HCT116 (cell line): Measurements from ENCODE around the gene RXRA. TPM values are rescaled to one million over a fixed set of nuclear protein-coding genes. Genes with fewer than 3 reads are reported as not detected.

Experiments used
- ATAC-seq: fragments of 200-7000 bp; cut with Tn5 transposase; 2 replicates; pipeline ENCODE4 v1.9.1; 2020; ENCODE audit warnings: mild to moderate bottlenecking, moderate library complexity
- BruUV-seq: library from RNA; stranded (reverse); fragments of 400-500 nt; replicated peaks from 2 replicates; lab custom pipeline; 2021; lab: Mats Ljungman, UMichigan
- CTCF ChIA-PET: fragments of 300-600 bp; sonication (Branson Sonifier 250); formaldehyde crosslinking; loops from one replicate; lab custom pipeline; 2021; ENCODE audit warnings: antibody characterized with exemption; lab: Charles Lee
- POLR2A ChIA-PET: fragments of 300-600, 350-600 bp; sonication (Branson Sonifier 250); formaldehyde crosslinking; loops from one replicate; lab custom pipeline; 2021; ENCODE audit warnings: antibody characterized with exemption; lab: Charles Lee
- RAD21 ChIA-PET, 2 experiments: fragments of 300-600 bp; sonication (Branson Sonifier 250); formaldehyde crosslinking; loops; one replicate each; lab custom pipeline; 2023; ENCODE audit warnings: low total read pairs in 2 of 2; ENCODE audit not compliant: uncharacterized antibody in 2 of 2, unreplicated experiment in 2 of 2, low non-redundant PET in 1 of 2; lab: Charles Lee
- DNase-seq: peaks from one replicate; pipeline ENCODE4 v3.0.0-alpha.2; 2010; ENCODE audit warnings: low read depth, low spot score
- H2AFZ ChIP-seq: fragments of 200-600 bp; shearing (Covaris generic), sonication (generic); 2 replicates; pipeline ENCODE4 v1.6.1; 2017; ENCODE audit warnings: low read depth, mixed run types, mixed read lengths, antibody characterized with exemption, low read length; ENCODE audit not compliant: poor library complexity, severe bottlenecking
- H3K27ac ChIP-seq: 2 replicates; pipeline ENCODE4 v1.5.1; 2012; ENCODE audit warnings: low read depth, low read length
- H3K27me3 ChIP-seq: fragments of 200-600 bp; sonication (generic); 2 replicates; pipeline ENCODE4 v1.6.1; 2016; ENCODE audit warnings: mixed run types, low read length, mixed read lengths; ENCODE audit not compliant: insufficient read depth
- H3K36me3 ChIP-seq, 2 experiments: fragments of 200-500 bp in 1 of 2; fragments of 200-600 bp in 1 of 2; sonication (Bioruptor generic) in 1 of 2; sonication (generic) in 1 of 2; 2 replicates each; pipeline versions ENCODE4 v1.5.1 to v1.6.1; 2014 to 2016; ENCODE audit warnings: low read length in 2 of 2, inconsistent platforms in 1 of 2, mixed read lengths in 1 of 2, mixed run types in 1 of 2; ENCODE audit not compliant: insufficient read depth in 2 of 2, control insufficient read depth in 1 of 2
- H3K4me1 ChIP-seq, 2 experiments: fragments of 200-600 bp in 1 of 2; sonication (generic) in 1 of 2; 2 replicates each; pipeline versions ENCODE4 v1.5.1 to v1.6.1; 2012 to 2017; ENCODE audit warnings: low read length in 2 of 2, inconsistent platforms in 1 of 2, mild to moderate bottlenecking in 1 of 2, mixed read lengths in 1 of 2, mixed run types in 1 of 2, moderate library complexity in 1 of 2; ENCODE audit not compliant: insufficient read depth in 2 of 2, control insufficient read depth in 1 of 2
- H3K4me2 ChIP-seq: fragments of 200-600 bp; sonication (generic); 2 replicates; pipeline ENCODE4 v1.6.1; 2017; ENCODE audit warnings: mixed run types, low read length, mixed read lengths
- H3K4me3 ChIP-seq, 2 experiments: fragments of 200-600 bp in 1 of 2; sonication (generic) in 1 of 2; replicated peaks in 1 of 2; 2 replicates each; pipeline ENCODE4 v1.5.1; 2011 to 2016; ENCODE audit warnings: low read length in 2 of 2, control low read depth in 1 of 2, low read depth in 1 of 2, mild to moderate bottlenecking in 1 of 2, mixed read lengths in 1 of 2, mixed run types in 1 of 2
- H3K79me2 ChIP-seq: fragments of 200-600 bp; sonication (generic); 2 replicates; pipeline ENCODE4 v1.6.1; 2017; ENCODE audit warnings: mild to moderate bottlenecking, mixed run types, low read length, moderate library complexity, mixed read lengths; ENCODE audit not compliant: insufficient read depth
- H3K9ac ChIP-seq: fragments of 200-600 bp; sonication (generic); 2 replicates; pipeline ENCODE4 v1.6.1; 2016; ENCODE audit warnings: low read length, mixed read lengths
- H3K9me2 ChIP-seq: fragments of 200-600 bp; sonication (generic), shearing (Covaris generic); 2 replicates; pipeline ENCODE4 v1.6.1; 2017; ENCODE audit warnings: mixed run types, mild to moderate bottlenecking, moderate library complexity; ENCODE audit not compliant: insufficient read depth
- H3K9me3 ChIP-seq, 2 experiments: fragments of 200-500 bp in 1 of 2; fragments of 200-600 bp in 1 of 2; sonication (Bioruptor generic) in 1 of 2; sonication (generic) in 1 of 2; 2 replicates each; pipeline ENCODE4 v1.6.1; 2014 to 2017; ENCODE audit warnings: low read length in 2 of 2, mixed read lengths in 2 of 2, inconsistent platforms in 1 of 2, low read depth in 1 of 2, mild to moderate bottlenecking in 1 of 2, mixed run types in 1 of 2, moderate library complexity in 1 of 2; ENCODE audit not compliant: control insufficient read depth in 1 of 2, insufficient read depth in 1 of 2
- H4K20me1 ChIP-seq: fragments of 200-600 bp; sonication (generic), shearing (Covaris generic); 2 replicates; pipeline ENCODE4 v1.6.1; 2017; ENCODE audit warnings: mixed run types, mild to moderate bottlenecking, moderate library complexity; ENCODE audit not compliant: insufficient read depth
- ATF3 ChIP-seq: IDR thresholded peaks from 2 replicates; pipeline ENCODE4 v1.6.1; 2012
- CBX3 ChIP-seq: IDR thresholded peaks from 2 replicates; pipeline ENCODE4 v1.6.1; 2012; ENCODE audit warnings: low read depth
- CEBPB ChIP-seq: IDR thresholded peaks from 2 replicates; pipeline ENCODE4 v1.6.1; 2012; ENCODE audit warnings: low read depth
- CTCF ChIP-seq, 3 experiments: fragments of 200-600 bp in 1 of 3; sonication (generic) in 1 of 3; IDR thresholded peaks in 2 of 3; conservative IDR thresholded peaks in 1 of 3; 2 replicates each; pipeline ENCODE4 v1.5.1; 2012 to 2017; ENCODE audit warnings: low read depth in 2 of 3, low read length in 2 of 3, antibody characterized with exemption in 1 of 3, borderline replicate concordance in 1 of 3, control low read depth in 1 of 3, mild to moderate bottlenecking in 1 of 3, mixed read lengths in 1 of 3, mixed run types in 1 of 3, moderate library complexity in 1 of 3; ENCODE audit not compliant: insufficient read depth in 1 of 3
- EGR1 ChIP-seq: IDR thresholded peaks from 2 replicates; pipeline ENCODE4 v1.6.1; 2012; ENCODE audit warnings: low read depth
- ELF1 ChIP-seq: IDR thresholded peaks from 2 replicates; pipeline ENCODE4 v1.6.1; 2012; ENCODE audit warnings: low read depth, borderline replicate concordance
- EZH2phosphoT487 ChIP-seq: fragments of 200-600 bp; IDR thresholded peaks from 2 replicates; pipeline ENCODE4 v1.6.1; 2018; ENCODE audit warnings: antibody characterized with exemption, borderline replicate concordance
- FOSL1 ChIP-seq: IDR thresholded peaks from 2 replicates; pipeline ENCODE4 v1.6.1; 2012; ENCODE audit warnings: low read depth
- JUND ChIP-seq: IDR thresholded peaks from 2 replicates; pipeline ENCODE4 v1.6.1; 2012
- MAX ChIP-seq: IDR thresholded peaks from 2 replicates; pipeline ENCODE4 v1.6.1; 2012
- RAD21 ChIP-seq: IDR thresholded peaks from 2 replicates; pipeline ENCODE4 v1.6.1; 2012; ENCODE audit warnings: low read depth, mild to moderate bottlenecking
- SIN3A ChIP-seq: IDR thresholded peaks from 2 replicates; pipeline ENCODE4 v1.6.1; 2012; ENCODE audit warnings: low read depth
- SP1 ChIP-seq: IDR thresholded peaks from 2 replicates; pipeline ENCODE4 v1.6.1; 2012; ENCODE audit warnings: low read depth
- SRF ChIP-seq: IDR thresholded peaks from 2 replicates; pipeline ENCODE4 v1.6.1; 2012; ENCODE audit warnings: low read depth
- TCF7L2 ChIP-seq: IDR thresholded peaks from 2 replicates; pipeline ENCODE4 v1.7.0; 2011; ENCODE audit warnings: borderline replicate concordance, inconsistent platforms; ENCODE audit not compliant: insufficient read depth, insufficient read length; ENCODE audit errors: extremely low read depth
- ZBTB33 ChIP-seq: IDR thresholded peaks from 2 replicates; pipeline ENCODE4 v1.6.1; 2011; ENCODE audit warnings: mild to moderate bottlenecking, low read length, moderate library complexity; ENCODE audit not compliant: insufficient replicate concordance; ENCODE audit errors: extremely low read depth
- ZFX ChIP-seq: fragments of 450-650 bp; IDR thresholded peaks from 2 replicates; pipeline ENCODE4 v1.6.1; 2017
- ZNF274 ChIP-seq: fragments of 200-500 bp; sonication (Bioruptor generic); IDR thresholded peaks from 2 replicates; pipeline ENCODE4 v1.6.1; 2014; ENCODE audit warnings: mild to moderate bottlenecking, low read depth, low read length, inconsistent platforms
- intact Hi-C: fragments of 100-400 bp; cut with micrococcal nuclease; formaldehyde crosslinking; loops from 2 replicates; pipeline ENCODE4 v1.10.0; 2022
- total RNA-seq: library from RNA; stranded (reverse); gene quantifications from one replicate; pipeline ENCODE4 v1.2.1, GENCODE V29; 2021; ENCODE audit not compliant: unreplicated experiment
- TF ChIP-seq, protein P1 (sequence below): IDR thresholded peaks from 2 replicates; pipeline ENCODE4 v1.6.1; 2012; ENCODE audit warnings: low read depth

Gene RXRA
- total RNA-seq, 1 experiment from 2014 or later: 43.9 TPM

- Histone ChIP-seq H3K27ac (no peak overlapping the region), H3K36me3 (no peaks in the 10 kb centered on the region), H3K4me3 (no peak overlapping the region), H4K20me1 (no peaks in the 10 kb centered on the region), H3K9ac (no peak overlapping the region), H3K9me2 (no peaks in the 10 kb centered on the region), H3K4me2 (no peak overlapping the region), H3K27me3 (no peaks in the 10 kb centered on the region), H3K79me2 (peaks cover 80% of the 10 kb centered on the region), H2AFZ (no peak overlapping the region), H3K4me1 (no peaks in the 10 kb centered on the region), H3K9me3 (no peaks in the 10 kb centered on the region)
- BruUV-seq: no TSS peak
- intact Hi-C loops: no loop called here
- ChIA-PET CTCF (no interaction called here), POLR2A (no interaction called here), RAD21 (no interaction called here)
- no peak for DNase-seq
- ATAC-seq: no peak
- TF ChIP-seq TCF7L2 (no peak), ATF3 (no peak), CTCF (IDR thresholded peaks at IDR 0.05 in 2 of 3, conservative IDR thresholded peaks at IDR 0.05 in 1 of 3; ENCODE audit: borderline replicate concordance in 1 of 3, insufficient read depth in 1 of 3, low read depth in 2 of 3, low read length in 2 of 3) (no peak), ZFX (no peak), SIN3A (no peak), JUND (no peak), MAX (no peak), EZH2phosphoT487 (no peak), ELF1 (no peak), FOSL1 (no peak), SRF (no peak), EGR1 (no peak), RAD21 (no peak), ZNF274 (no peak), ZBTB33 (no peak), SP1 (no peak), CBX3 (no peak), CEBPB (no peak)
- TF ChIP-seq, protein P1, sequence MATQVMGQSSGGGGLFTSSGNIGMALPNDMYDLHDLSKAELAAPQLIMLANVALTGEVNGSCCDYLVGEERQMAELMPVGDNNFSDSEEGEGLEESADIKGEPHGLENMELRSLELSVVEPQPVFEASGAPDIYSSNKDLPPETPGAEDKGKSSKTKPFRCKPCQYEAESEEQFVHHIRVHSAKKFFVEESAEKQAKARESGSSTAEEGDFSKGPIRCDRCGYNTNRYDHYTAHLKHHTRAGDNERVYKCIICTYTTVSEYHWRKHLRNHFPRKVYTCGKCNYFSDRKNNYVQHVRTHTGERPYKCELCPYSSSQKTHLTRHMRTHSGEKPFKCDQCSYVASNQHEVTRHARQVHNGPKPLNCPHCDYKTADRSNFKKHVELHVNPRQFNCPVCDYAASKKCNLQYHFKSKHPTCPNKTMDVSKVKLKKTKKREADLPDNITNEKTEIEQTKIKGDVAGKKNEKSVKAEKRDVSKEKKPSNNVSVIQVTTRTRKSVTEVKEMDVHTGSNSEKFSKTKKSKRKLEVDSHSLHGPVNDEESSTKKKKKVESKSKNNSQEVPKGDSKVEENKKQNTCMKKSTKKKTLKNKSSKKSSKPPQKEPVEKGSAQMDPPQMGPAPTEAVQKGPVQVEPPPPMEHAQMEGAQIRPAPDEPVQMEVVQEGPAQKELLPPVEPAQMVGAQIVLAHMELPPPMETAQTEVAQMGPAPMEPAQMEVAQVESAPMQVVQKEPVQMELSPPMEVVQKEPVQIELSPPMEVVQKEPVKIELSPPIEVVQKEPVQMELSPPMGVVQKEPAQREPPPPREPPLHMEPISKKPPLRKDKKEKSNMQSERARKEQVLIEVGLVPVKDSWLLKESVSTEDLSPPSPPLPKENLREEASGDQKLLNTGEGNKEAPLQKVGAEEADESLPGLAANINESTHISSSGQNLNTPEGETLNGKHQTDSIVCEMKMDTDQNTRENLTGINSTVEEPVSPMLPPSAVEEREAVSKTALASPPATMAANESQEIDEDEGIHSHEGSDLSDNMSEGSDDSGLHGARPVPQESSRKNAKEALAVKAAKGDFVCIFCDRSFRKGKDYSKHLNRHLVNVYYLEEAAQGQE: no peak
Measured at GRCh38 chr9:134348404-134349155, 22.3 kb downstream of the RXRA start.
